ENCODE measurements around the gene DPM2.

GRCh38 chr9:127974001-127974768, 36.5 kb upstream of the DPM2 start:
- TF ChIP-seq CTCF (IDR thresholded peaks at IDR 0.05) (no peak), POLR2A (IDR thresholded peaks at IDR 0.05; ENCODE audit: low read depth) (no peak), EP300 (IDR thresholded peaks at IDR 0.05) (no peak), POLR2AphosphoS5 (IDR thresholded peaks at IDR 0.05) (no peak)
